NCI-H526 (cell line): ENCODE results near the gene SAMD9.
"Not testable (repeated sequence)": the region's sequence is repeated elsewhere in the genome, so short reads cannot be mapped to it uniquely, and the experiment has no call there.

Source experiments
- DNase-seq, 2 experiments: peaks; one replicate each; lab custom pipeline; 2025; lab: John Stamatoyannopoulos, UW

The SAMD9 gene

DNA sequence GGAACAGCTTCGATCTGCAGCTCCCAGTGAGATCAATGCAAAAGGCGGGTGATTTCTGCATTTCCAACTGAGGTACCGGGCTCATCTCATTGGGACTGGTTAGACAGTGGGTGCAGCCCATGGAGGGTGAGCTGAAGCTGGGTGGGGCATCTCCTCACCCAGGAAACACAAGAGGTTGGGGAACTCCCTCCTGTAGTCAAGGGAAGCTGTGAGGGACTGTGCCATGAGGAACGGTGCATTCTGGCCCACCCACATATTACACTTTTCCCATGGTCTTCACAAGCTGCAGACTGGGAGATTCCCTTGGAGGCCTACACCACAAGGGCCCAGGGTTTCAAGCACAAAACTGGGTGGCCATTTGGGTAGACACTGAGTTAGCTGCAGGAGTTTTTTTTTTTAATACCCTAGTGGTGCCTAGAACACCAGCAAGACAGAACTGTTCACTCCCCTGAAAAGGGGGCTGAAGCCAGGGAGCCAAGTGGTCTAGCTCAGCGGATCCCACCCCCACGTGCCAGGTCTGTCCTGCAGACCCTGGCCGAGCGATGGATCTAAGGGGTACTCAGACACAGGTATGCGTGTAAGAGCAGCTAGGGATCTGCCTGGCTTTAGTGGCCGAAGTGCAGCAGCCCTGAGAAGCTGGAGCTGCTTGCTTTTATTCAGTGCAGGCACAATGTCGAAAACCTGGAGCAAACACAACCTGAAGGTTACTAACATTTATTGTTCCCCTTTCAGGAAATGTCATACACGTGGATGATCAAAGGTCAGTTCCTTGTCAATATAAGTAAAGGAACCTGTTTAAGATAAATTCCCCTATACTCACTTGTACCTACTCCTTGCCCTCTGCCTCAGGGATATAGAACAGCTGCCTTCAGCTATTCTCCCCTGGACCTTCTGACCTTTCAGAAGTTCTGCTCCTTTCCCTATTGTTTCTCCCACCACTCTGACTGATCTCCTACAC, 3.1 kb upstream of the SAMD9 start:
- no peak for DNase-seq

DNA sequence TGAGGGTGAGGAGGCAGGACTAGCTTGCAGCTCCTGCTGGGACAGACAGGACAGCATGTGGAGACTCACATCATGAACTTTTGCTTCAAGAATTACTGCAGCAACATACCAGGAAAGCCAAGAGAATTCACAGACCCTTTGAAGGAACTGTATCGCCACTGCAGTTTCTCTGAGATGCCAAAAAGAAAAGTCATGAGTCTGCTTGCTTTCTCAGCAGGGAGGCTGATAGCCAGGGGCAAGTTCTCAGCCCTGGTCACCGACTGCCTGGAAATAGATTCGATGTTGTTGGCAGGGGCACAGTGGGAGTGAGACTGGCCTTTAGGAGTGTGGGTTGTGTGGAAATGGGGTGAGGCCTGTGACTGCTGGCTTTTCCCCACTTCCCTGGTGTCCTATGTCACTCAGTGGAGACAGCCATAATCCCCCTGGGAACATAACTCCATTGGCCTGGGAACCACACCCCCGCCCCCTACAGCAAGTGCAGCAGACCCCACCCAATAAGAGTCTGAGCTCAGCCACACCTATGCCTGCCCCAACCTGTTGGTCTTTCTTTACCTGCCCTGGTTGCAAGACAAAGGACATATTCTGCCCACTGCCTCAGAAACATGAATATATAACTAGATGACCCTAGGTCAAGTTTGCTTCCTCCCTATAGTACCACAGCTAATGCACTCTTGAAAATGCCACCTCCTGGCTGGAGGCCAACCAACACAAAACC, 1.6 kb upstream of the SAMD9 start:
- DNase-seq, result no peak

- DNase-seq, result no peak
These were observed 452 bp downstream of the SAMD9 start for GRCh38 chr7:93117327-93117726.

DNA sequence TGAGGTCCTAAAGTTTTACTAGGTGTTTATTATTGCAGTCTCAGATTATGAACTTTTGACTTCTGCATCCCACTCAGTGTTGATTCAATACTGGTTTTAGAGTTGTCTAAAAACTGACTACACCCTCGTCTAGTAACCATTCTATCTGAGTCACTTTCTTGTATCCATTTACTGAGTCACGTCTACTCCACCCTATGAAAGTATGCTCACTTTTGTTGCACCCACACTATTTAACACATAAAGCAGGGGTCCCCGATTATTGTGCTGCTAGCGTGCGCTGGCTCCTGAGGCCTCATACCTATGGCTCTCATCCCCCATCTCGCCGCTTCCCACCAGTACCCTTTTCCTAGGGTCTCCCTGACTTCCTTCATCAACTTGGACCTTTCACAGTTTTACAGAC, 2.0 kb downstream of the SAMD9 start:
- no peak for DNase-seq

GRCh38 chr7:93108003-93108402, 9.8 kb downstream of the SAMD9 start:
- no peak for DNase-seq

DNA sequence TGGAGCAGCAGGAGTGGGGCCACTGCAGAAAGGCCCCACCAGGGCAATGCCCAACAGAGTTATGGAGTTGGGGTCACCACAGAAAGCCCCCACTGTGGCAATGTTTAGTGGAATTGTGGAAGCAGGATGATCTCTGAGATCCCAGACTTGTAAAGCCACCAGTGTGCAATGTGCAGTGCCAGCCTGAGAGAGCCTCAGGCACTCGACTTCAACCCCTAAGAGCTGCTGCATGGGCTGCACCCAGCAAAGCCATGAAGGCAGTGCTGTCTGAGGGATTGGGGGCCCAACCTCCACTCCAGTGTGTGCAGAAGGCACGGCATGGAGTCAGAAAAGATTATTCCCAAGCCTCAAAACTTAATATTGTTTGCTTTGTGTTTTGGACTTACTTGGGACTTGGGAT, 20.4 kb downstream of the SAMD9 start:
- DNase-seq, result no peak

GRCh38 chr7:93092757-93093370, 24.9 kb downstream of the SAMD9 start:
- peak in 1 of 2 experiments; percentile 3 for DNase-seq

DNA sequence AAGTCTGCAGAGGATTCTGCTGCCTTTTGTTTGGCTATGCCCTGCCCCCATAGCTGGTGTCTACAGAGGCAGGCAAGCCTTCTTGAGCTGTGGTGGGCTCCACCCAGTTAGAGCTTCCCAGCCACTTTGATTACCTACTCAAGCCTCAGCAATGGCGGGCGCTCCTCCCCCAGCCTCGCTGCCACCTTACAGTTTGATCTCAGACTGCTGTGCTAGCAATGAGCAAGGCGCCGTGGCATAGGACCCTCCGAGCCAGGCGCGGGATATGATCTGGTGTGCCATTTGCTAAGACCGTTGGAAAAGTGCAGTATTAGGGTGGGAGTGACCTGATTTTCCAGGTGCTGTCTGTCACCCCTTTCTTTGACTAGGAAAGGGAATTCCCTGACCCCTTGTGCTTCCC, 44.4 kb downstream of the SAMD9 start:
- DNase-seq, result not testable (repeated sequence)

- DNase-seq, result no peak
These were observed 55.2 kb downstream of the SAMD9 start for GRCh38 chr7:93062599-93062998.

DNA sequence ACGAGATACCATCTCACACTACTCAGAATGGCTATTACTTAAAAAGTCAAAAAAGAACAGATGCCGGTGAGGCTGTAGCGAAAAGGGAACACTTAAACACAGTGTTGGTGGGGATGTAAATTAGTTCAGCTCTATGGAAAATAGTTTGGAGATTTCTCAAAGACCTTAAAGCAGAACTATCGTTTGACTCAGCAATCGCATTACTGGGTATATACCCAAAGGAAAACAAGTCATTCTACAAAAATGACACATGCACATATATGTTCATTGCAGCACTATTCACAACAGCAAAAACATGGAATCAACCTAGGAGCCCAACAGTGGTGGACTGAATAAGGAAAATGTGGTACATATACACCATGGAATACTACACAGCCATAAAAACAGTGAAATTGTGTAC, 56.9 kb downstream of the SAMD9 start:
- DNase-seq, result no peak

GRCh38 chr7:93060025-93060424, 57.8 kb downstream of the SAMD9 start:
- no peak for DNase-seq

DNA sequence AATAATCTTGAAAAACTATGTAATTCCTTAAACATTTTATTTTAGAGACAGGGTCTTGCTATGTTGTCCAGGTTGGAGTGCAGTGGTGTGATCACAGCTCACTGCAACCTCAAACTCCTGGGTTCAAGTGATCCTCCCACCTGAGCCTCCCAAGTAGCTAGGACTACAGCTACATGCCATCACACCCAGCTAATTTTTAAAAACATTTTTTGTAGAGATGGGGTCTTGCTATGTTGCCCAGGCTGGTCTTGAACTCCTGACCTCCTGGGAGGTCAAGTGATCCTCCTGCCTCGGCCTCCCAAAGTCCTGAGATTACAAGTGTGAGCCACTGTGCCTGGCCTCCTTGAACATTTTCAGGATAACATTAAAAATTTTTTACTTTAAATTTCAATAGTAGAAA, 61.2 kb downstream of the SAMD9 start:
- not testable (repeated sequence) for DNase-seq

DNA sequence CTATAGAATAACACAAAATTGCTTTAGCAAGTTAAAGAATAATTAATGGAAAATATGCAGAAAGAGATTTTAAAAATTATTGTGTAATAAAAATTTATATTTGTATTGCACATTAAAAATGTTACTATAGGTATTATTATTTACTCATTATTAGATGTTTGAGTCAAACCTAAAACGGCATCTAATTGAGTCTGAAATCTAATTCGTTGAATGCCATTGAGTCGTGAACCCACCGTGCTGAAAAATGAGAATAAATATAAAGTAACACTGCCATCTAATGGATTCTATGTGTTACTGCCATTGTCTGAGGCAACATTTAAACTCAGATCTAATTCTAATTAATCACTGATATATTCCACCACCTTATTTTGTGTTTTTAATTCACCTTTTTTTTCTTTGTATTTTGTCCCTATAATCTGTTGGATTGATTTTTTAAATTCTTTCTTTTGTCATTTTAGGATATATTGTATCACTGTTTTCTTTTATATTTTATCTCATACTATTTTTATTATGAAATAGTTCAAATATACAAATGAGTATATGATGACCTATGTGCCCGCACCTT, 62.2 kb downstream of the SAMD9 start:
- DNase-seq, result peak; percentile 44 to 71

- no peak for DNase-seq
These were observed 62.8 kb downstream of the SAMD9 start for GRCh38 chr7:93054975-93055374.

- no peak for DNase-seq
These were observed 63.5 kb downstream of the SAMD9 start for GRCh38 chr7:93053949-93054943.

DNA sequence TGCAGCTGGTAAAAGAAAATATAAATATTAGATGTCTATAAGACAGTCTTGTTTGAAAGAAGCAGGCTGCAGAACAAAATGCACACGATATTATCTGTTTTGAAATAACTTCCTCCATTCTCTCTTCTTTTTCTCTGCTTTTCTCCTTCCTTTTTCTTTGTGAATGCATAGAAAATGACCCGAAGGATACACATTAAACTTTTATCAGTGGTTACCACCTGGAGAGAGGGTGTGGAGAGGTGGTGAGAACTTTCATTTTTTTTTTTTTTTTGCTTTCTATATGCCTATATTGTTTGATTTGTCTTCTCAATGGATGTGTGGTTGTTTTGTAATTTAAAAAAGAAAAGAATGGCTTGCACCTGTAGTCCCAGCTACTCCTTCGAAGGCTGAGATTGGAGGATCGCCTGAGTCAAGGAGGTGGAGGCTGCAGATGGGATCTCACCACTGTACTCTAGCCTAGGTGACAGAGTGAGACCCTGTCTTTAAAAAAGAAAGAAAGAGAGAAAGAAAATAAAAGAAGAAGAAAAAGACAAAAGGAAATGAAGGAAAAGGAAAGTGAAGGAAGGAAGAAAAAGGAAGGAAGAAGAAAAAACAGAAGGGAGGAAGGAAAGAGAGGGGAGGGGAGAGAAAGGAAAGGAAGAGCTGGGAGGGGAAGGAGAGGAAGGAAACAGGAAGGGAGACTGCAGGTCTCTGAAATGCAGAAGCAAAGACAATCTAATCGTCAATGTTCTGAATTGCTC, 64.4 kb downstream of the SAMD9 start:
- DNase-seq, result no peak

- no peak for DNase-seq
These were observed 66.1 kb downstream of the SAMD9 start for GRCh38 chr7:93051660-93052059.
